Activated naive CD8-positive, alpha-beta T cell treated with anti-CD3 and anti-CD28 coated beads, Interleukin-2, amount 10 ng/mL, durations not matched to agents 7 days and 5 days (primary cell): ENCODE measurements around the gene RHEX. TPM values are rescaled to one million over a fixed set of nuclear protein-coding genes. Genes with fewer than 3 reads are reported as not detected.

ENCODE experiments used
- ATAC-seq: fragments of 150-1000 bp; cut with Tn5 transposase; one replicate; pipeline ENCODE4 v1.10.0; 2021; ENCODE audit warnings: low read depth, moderate library complexity
- POLR2A ChIA-PET: fragments of 350-600 bp; sonication (Branson Sonifier 250); formaldehyde crosslinking; loops from one replicate; lab custom pipeline; 2021; ENCODE audit warnings: antibody characterized with exemption; lab: Charles Lee
- DNase-seq: peaks from one replicate; pipeline ENCODE4 v3.0.0; 2021
- H3K27ac Mint-ChIP-seq: one replicate; pipeline ENCODE4 v1.8.0; 2022; ENCODE audit warnings: mild to moderate bottlenecking, mixed read lengths
- H3K27me3 Mint-ChIP-seq: one replicate; pipeline ENCODE4 v1.8.0; 2022; ENCODE audit warnings: mild to moderate bottlenecking, moderate library complexity, mixed read lengths
- H3K36me3 Mint-ChIP-seq: one replicate; pipeline ENCODE4 v1.8.0; 2021; ENCODE audit warnings: mild to moderate bottlenecking, mixed read lengths
- H3K4me1 Mint-ChIP-seq: one replicate; pipeline ENCODE4 v1.8.0; 2021; ENCODE audit warnings: mixed read lengths
- H3K4me3 Mint-ChIP-seq: one replicate; pipeline ENCODE4 v1.8.0; 2022; ENCODE audit warnings: mild to moderate bottlenecking, moderate library complexity, mixed read lengths
- H3K9me3 Mint-ChIP-seq: one replicate; pipeline ENCODE4 v1.8.0; 2021; ENCODE audit warnings: mixed read lengths
- total RNA-seq, 2 experiments: library from RNA; stranded (reverse); gene quantifications; one replicate each; pipeline ENCODE4 v1.2.3, GENCODE V29; 2021

RHEX gene
- total RNA-seq, 2 experiments from 2014 or later: not detected

DNA sequence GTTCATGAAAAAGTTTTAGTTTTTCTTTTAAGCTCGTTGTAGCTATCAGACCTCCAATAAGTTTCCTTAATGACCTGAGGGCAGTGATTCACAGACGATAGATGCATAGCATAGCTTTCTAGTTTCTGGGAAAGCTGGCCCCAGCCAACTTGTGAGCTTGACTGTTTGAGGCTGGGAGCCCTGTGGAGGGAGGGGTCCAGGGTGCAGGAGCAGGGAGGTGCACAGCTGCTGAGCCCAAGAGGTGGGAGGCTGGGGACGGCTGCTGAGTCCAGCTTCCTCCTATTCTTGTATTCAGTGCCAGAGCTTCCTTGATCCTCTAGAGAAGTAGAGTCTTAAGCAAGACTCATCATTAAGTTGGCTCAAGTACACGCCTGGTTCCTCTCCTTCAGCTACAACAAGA lies 75.2 kb downstream of the RHEX start:
- ATAC-seq (no peak), DNase-seq (no peak)
- Mint-ChIP-seq H3K36me3 (no peaks in the 10 kb centered on the region), H3K27ac (no peak overlapping the region), H3K9me3 (no peaks in the 10 kb centered on the region), H3K4me1 (no peaks in the 10 kb centered on the region), H3K4me3 (no peak overlapping the region), H3K27me3 (peaks cover 37% of the 10 kb centered on the region)
- POLR2A ChIA-PET: no interaction called here

GRCh38 chr1:206131037-206131436 lies 78.1 kb downstream of the RHEX start:
- POLR2A ChIA-PET: no interaction called here
- Mint-ChIP-seq H3K9me3 (no peaks in the 10 kb centered on the region), H3K4me3 (no peak overlapping the region), H3K36me3 (no peaks in the 10 kb centered on the region), H3K27me3 (peaks cover 28% of the 10 kb centered on the region), H3K27ac (no peak overlapping the region), H3K4me1 (no peaks in the 10 kb centered on the region)
- ATAC-seq: no peak
- DNase-seq: no peak

DNA sequence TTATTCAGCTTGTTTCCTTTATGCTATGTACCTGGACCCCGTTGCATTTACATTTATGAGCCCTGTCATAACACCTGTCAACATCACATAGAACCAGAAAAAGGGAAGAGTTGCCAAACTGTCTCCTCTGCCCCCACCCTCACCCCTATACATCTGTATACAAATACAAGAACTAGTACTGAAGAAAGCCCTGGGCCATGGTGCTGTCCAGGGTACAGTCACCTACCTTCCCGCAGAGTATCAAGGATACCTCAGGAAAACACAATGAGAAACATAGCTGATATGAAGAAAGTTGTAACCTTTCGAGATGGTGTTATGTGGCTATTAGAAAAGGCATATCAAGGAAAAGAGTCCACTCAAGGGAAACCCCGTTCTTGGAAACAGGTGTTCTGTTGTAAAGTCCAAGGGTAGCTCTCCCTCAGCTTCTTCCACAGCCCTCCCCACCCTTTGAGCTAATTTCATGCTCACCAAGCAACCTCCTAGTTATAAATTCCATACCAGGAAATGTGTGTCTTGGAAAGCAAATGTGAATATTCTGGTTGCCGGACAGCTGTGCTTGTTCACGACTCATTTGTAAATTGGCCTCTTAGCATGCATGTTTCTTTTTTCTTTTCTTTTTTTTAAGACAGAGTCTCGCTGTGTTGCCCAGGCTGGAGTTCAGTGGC lies 80.9 kb downstream of the RHEX start:
- Mint-ChIP-seq H3K4me1 (no peaks in the 10 kb centered on the region), H3K9me3 (no peaks in the 10 kb centered on the region), H3K27ac (no peak overlapping the region), H3K4me3 (no peak overlapping the region), H3K36me3 (no peaks in the 10 kb centered on the region), H3K27me3 (peaks cover 27% of the 10 kb centered on the region)
- no peak for ATAC-seq
- POLR2A ChIA-PET: no interaction called here
- DNase-seq: no peak

GRCh38 chr1:206135248-206135647 lies 82.3 kb downstream of the RHEX start:
- POLR2A ChIA-PET: no interaction called here
- ATAC-seq: no peak
- H3K4me3 Mint-ChIP-seq: no peak overlapping the region
- H3K27me3 Mint-ChIP-seq: peaks cover 31% of the 10 kb centered on the region
- H3K36me3 Mint-ChIP-seq: no peaks in the 10 kb centered on the region
- no peaks in the 10 kb centered on the region for H3K4me1 Mint-ChIP-seq
- H3K27ac Mint-ChIP-seq: no peak overlapping the region
- no peaks in the 10 kb centered on the region for H3K9me3 Mint-ChIP-seq
- no peak for DNase-seq

DNA sequence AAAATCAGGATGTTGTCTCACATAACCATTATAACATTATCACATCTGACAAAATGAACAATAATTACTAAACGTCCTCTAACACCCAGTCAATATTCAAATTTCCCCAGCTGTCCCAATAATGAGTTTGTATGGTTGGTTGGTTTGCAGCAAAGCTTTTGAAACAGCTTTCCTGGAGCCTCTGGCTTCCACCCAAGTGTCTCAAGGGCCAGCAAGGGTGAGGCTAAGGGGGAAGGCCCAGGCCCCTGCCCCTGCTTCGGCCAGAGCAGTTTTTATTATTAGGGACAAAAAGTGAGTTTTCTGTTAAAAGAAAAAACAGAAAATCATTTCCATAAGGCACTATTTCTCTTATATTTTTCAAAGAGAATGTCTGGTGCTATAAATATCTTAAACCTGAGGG lies 83.3 kb downstream of the RHEX start:
- DNase-seq: no peak
- H3K9me3 Mint-ChIP-seq: no peaks in the 10 kb centered on the region
- peaks cover 2% of the 10 kb centered on the region for H3K4me1 Mint-ChIP-seq
- no peaks in the 10 kb centered on the region for H3K36me3 Mint-ChIP-seq
- H3K27me3 Mint-ChIP-seq: peaks cover 35% of the 10 kb centered on the region
- POLR2A ChIA-PET: no interaction called here
- ATAC-seq: no peak
- H3K27ac Mint-ChIP-seq: no peak overlapping the region
- no peak overlapping the region for H3K4me3 Mint-ChIP-seq

GRCh38 chr1:206142011-206142410 lies 89.0 kb downstream of the RHEX start:
- H3K27ac Mint-ChIP-seq: no peak overlapping the region
- POLR2A ChIA-PET: interaction anchor here (0.7 kb wide), 1 partner anchor 1941 kb away, joined by 3 read pairs; no protein-coding TSS in a partner anchor
- peaks cover 6% of the 10 kb centered on the region for H3K4me1 Mint-ChIP-seq
- no peak overlapping the region for H3K4me3 Mint-ChIP-seq
- ATAC-seq (no peak), DNase-seq (no peak)
- H3K9me3 Mint-ChIP-seq: no peaks in the 10 kb centered on the region
- no peaks in the 10 kb centered on the region for H3K36me3 Mint-ChIP-seq
- H3K27me3 Mint-ChIP-seq: peaks cover 50% of the 10 kb centered on the region

GRCh38 chr1:206142770-206143169 lies 89.8 kb downstream of the RHEX start:
- H3K27ac Mint-ChIP-seq: no peak overlapping the region
- no peaks in the 10 kb centered on the region for H3K36me3 Mint-ChIP-seq
- no peaks in the 10 kb centered on the region for H3K9me3 Mint-ChIP-seq
- H3K4me3 Mint-ChIP-seq: no peak overlapping the region
- ATAC-seq (no peak), DNase-seq (no peak)
- POLR2A ChIA-PET: no interaction called here
- peaks cover 6% of the 10 kb centered on the region for H3K4me1 Mint-ChIP-seq
- peaks cover 46% of the 10 kb centered on the region for H3K27me3 Mint-ChIP-seq

DNA sequence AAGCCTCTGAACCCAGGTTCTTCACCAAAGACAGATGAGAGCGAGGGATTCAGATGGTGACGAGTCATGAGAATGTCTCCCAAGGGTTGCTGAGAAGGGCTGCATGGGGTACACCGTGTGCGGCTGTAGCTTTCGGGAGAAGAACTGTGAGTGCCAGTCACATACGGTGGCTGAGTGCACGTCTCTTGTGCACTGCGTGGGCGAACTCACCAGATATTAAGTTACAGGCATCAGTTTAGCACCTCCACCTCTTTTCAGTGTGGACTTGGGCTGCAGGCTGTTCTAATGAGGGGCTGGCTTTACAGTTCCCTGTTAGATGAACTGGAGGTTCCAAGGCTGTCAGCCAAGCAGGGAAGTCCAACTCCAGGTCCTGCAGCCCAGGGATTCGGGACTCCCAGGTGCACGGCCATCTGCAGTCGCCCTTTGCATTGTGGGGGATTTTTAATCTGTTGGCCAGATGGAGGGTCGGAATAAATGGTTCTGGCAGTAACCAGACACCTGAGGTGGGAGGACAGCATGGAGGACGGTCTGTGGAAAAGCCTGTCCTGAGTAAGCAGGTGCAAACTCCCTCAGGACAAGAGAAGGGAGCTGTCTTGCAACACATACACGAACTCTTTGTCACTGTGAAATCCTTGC lies 90.7 kb downstream of the RHEX start:
- no peak overlapping the region for H3K27ac Mint-ChIP-seq
- H3K27me3 Mint-ChIP-seq: peaks cover 42% of the 10 kb centered on the region
- POLR2A ChIA-PET: no interaction called here
- no peak overlapping the region for H3K4me3 Mint-ChIP-seq
- no peaks in the 10 kb centered on the region for H3K9me3 Mint-ChIP-seq
- peaks cover 6% of the 10 kb centered on the region for H3K4me1 Mint-ChIP-seq
- ATAC-seq (no peak), DNase-seq (no peak)
- no peaks in the 10 kb centered on the region for H3K36me3 Mint-ChIP-seq

GRCh38 chr1:206144605-206145004 lies 91.6 kb downstream of the RHEX start:
- Mint-ChIP-seq H3K9me3 (no peaks in the 10 kb centered on the region), H3K27me3 (peaks cover 37% of the 10 kb centered on the region), H3K36me3 (no peaks in the 10 kb centered on the region), H3K27ac (no peak overlapping the region), H3K4me3 (no peak overlapping the region), H3K4me1 (peaks cover 6% of the 10 kb centered on the region)
- ATAC-seq (no peak), DNase-seq (no peak)
- POLR2A ChIA-PET: no interaction called here

DNA sequence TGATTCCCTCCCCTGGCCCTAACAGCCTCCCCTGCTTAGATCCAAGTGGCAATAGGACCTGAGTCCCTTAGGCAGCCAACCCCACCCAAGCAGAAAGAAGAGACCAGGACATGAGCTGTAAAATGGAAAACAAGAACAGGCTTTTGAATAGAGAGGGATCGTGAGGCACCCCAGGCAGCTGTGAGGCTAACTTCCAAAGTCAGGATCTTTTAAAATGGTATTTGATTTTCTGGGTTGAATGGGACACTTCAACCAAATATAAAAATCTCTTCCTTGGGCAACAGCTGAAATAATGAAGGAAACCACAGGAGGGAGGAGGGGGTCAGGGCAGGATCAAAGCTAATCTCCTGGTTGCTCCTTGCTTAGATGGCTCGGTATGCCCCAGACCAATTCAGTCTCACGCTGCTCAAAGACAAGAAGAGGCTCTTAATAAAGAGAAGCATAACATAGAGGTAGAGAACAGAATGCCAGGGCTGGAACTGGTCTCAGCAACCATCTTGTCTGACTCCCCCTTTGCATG lies 92.9 kb downstream of the RHEX start:
- no peak for ATAC-seq
- POLR2A ChIA-PET: no interaction called here
- peaks cover 28% of the 10 kb centered on the region for H3K27me3 Mint-ChIP-seq

More for the DNA sequence above, 92.9 kb downstream of the RHEX start:
- H3K36me3 Mint-ChIP-seq: no peaks in the 10 kb centered on the region
- H3K4me1 Mint-ChIP-seq: peaks cover 6% of the 10 kb centered on the region
- H3K4me3 Mint-ChIP-seq: no peak overlapping the region
- DNase-seq: no peak
- no peak overlapping the region for H3K27ac Mint-ChIP-seq
- no peaks in the 10 kb centered on the region for H3K9me3 Mint-ChIP-seq

Other genes starting within 250 kb of the RHEX start
- gene SLC41A1, start 240.0 kb upstream of the RHEX start, total RNA-seq: 10 to 100 TPM; 16.8 to 19.6 TPM
- gene PM20D1, start 203.0 kb upstream of the RHEX start, total RNA-seq: 1 to 10 TPM in 1 of 2 experiments, under 1 TPM in 1; 0.50 to 1.3 TPM
- not detected for gene SLC26A9, start 109.7 kb upstream of the RHEX start, total RNA-seq
- gene RAB7B, start 49.8 kb upstream of the RHEX start, total RNA-seq: under 1 TPM; 0.80 to 0.91 TPM
- not detected for gene CTSE, start 29.3 kb upstream of the RHEX start, total RNA-seq
- not detected for gene AVPR1B, start 64.2 kb downstream of the RHEX start, total RNA-seq
- gene FAM72A, start 149.7 kb downstream of the RHEX start, total RNA-seq: 10 to 100 TPM; 21.3 to 22.1 TPM
- gene SRGAP2, start 150.4 kb downstream of the RHEX start, total RNA-seq: 10 to 100 TPM; 79.7 to 83.8 TPM